ENCODE measurements around the gene AGTRAP. TPM values are rescaled to one million over a fixed set of nuclear protein-coding genes. Genes with fewer than 3 reads are reported as not detected.

Gene AGTRAP
- total and polyA plus RNA-seq, 9 of the 15 experiments (the other 6 are each of a cell fraction or from before 2014, with no cell fraction given): 26.8 to 105 (median 57.5) TPM

- no TSS peak for BruUV-seq (replicated peaks)
Measured at GRCh38 chr1:11753555-11754208, 17.7 kb downstream of the AGTRAP start.

More at GRCh38 chr1:11753555-11754208, 17.7 kb downstream of the AGTRAP start:
- peak overlapping the region; percentile 7; the same call in 1 of the 2 replicates for H3K4me2 ChIP-seq (ENCODE audit: insufficient read depth, low read length)
- no peak overlapping the region for H3K4me3 ChIP-seq
- in situ Hi-C loops (cut with MboI) (no loop called here), intact Hi-C loops (cut with micrococcal nuclease) (no loop called here)
- H2AFZ ChIP-seq (ENCODE audit: low read depth, low read length): peak overlapping the region; percentile 22
- TF ChIP-seq SLC30A9 (CRISPR knock-in tag; IDR thresholded peaks at IDR 0.05) (no peak), PRDM10 (IDR thresholded peaks at IDR 0.05; ENCODE audit: partially characterized antibody) (peak; percentile 46), ZBTB26 (CRISPR knock-in tag; IDR thresholded peaks at IDR 0.05) (0 out of 2 replicates have a peak, but pooled peaks have one; percentile 4), ZNF124 (CRISPR knock-in tag; IDR thresholded peaks at IDR 0.05) (no peak), ZNF766 (CRISPR knock-in tag; conservative IDR thresholded peaks at IDR 0.05) (peak; percentile 60; the same call in 1 of the 2 replicates), ZNF740 (CRISPR knock-in tag; IDR thresholded peaks at IDR 0.05) (0 out of 2 replicates have a peak, but pooled peaks have one; percentile 27), ZNF740 (tag; IDR thresholded peaks at IDR 0.05) (no peak), KAT8 (IDR thresholded peaks at IDR 0.05; ENCODE audit: low read depth) (no peak), LEF1 (IDR thresholded peaks at IDR 0.05) (no peak)
- FAIRE-seq: no peak
- ATAC-seq: peak; percentile 20
- H3K27ac ChIP-seq (ENCODE audit: extremely low read depth, low read depth, low read length): peak overlapping the region; percentile 3; the same call in 1 of the 3 replicates
- no peaks in the 10 kb centered on the region for H3K79me2 ChIP-seq (ENCODE audit: control insufficient read depth, insufficient read depth, low read length)
- H4K20me1 ChIP-seq (replicated peaks; ENCODE audit: control insufficient read depth, insufficient read depth, low read length): no peaks in the 10 kb centered on the region
- peak overlapping the region in 1 of 2 experiments; percentile 77; a peak in 2 of 4 replicates for H3K9ac ChIP-seq (ENCODE audit: insufficient read depth in 1 of 2, low read depth in 2 of 2, low read length in 2 of 2)
- CTCF ChIA-PET (ENCODE audit: low intra/inter-chr PET ratio): no interaction called here
- no peaks in the 10 kb centered on the region for H3K9me1 ChIP-seq (ENCODE audit: control insufficient read depth, insufficient read depth, low read length)
- peaks cover 26 to 31% of the 10 kb centered on the region in 2 experiments for H3K4me1 ChIP-seq (replicated peaks in 1 of 2; ENCODE audit: control insufficient read depth in 2 of 2, insufficient read depth in 2 of 2, low read length in 2 of 2)
- H3K9me3 ChIP-seq (replicated peaks; ENCODE audit: control insufficient read depth, insufficient read depth, low read depth, low read length): peaks cover 3% of the 10 kb centered on the region; the same call in 1 of the 2 replicates
- peaks cover 26% of the 10 kb centered on the region; the same call in 1 of the 3 replicates for H3K36me3 ChIP-seq (ENCODE audit: control insufficient read depth, insufficient read depth, low read length)
- H3K27me3 ChIP-seq (ENCODE audit: control insufficient read depth in 2 of 2, insufficient read depth in 2 of 2, low read length in 2 of 2): no peaks in the 10 kb centered on the region
- 34% methylated on average over 7 of the region's 7 CpGs for WGBS (ENCODE audit: insufficient coverage, low coverage, missing lambda C conversion rate)
- POLR2A ChIA-PET: interaction anchor here (0.7 to 2.1 kb wide), 4 partner anchors 13 to 191 kb away, joined by 3 to 13 read pairs (median 4); no protein-coding TSS in a partner anchor
- DNase-seq (ENCODE audit: extremely low read depth in 1 of 4, low spot score in 3 of 4): peak in 1 of 4 experiments; percentile 27
